Measurements from ENCODE around the gene CHP1. TPM values are rescaled to one million over a fixed set of nuclear protein-coding genes. Genes with fewer than 3 reads are reported as not detected.

The CHP1 gene
- total and polyA plus RNA-seq, 10 donors = 12.7 to 127 (median 56.5) TPM

DNA sequence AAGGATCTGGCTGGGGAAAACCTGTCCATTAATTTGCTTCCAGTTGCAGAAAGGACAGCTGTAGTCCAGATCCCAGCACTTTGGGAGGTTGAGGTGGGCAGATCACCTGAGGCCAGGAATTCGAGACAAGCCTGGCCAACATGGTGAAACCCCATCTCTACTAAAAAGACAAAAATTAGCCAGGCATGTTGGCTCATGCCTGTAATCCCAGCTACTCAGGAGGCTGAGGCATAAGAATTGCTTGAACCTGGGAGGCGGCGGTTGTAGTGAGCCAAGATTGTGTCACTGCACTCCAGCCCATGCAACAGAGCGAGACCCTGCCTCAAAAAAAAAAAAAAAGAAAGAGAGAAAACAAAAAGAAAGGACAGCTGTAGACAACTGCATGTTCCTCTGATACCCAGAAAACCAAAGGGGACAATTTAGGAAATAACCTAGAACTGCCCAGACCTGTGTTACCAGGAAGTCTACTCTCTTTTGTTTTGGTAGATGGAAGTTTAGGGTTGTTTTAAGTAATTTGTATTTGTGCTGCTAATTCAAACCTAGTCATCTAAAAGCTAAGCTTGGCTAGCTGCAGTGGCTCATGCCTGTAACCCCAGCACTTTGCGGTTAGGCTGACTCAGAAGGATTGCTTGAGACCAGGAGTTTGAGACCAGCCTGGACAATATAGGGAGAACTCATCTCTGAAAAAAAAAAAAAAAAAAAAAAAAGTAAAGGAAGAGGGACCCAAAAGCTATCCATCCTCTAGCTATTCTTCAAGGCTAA lies 23.2 kb upstream of the CHP1 start:
- Histone ChIP-seq H3K9me3 (no peaks in the 10 kb centered on the region), H3K27ac (no peak overlapping the region), H3K4me3 (no peak overlapping the region), H3K27me3 (replicated peaks in 1 of 7) (peaks cover 0 to 10% (median 0%) of the 10 kb centered on the region in 7 donors), H3K4me1 (no peaks in the 10 kb centered on the region), H3K36me3 (no peaks in the 10 kb centered on the region)
- no peak for DNase-seq
- TF ChIP-seq POLR2A (IDR thresholded peaks at IDR 0.05) = no peak
- intact Hi-C loops (cut with DNase I; ENCODE audit: low total_unique reads) = no loop called here
- WGBS, 5 donors = 83 to 96% (median 90%) methylated on average over 5 of the region's 5 CpGs

DNA sequence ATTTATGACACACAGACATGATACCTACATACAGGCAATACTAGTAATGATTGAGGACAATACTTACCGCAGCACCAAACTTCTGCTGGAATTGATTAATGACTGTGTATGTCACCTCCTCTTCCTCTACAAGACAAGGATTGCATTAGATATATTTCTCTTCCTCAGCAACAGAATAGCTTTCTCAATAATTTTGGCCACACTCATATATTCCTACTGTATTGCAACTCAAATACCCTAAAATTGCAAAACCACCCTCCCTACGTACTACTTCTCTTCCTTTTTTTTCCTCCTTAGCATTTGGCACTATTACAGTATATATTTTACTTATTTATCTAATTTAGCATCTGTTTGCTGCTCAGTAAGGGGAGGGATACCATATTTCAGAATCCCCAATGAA lies 15.4 kb upstream of the CHP1 start:
- H3K4me3 ChIP-seq = no peak overlapping the region
- peaks cover 0 to 22% (median 0%) of the 10 kb centered on the region in 7 donors for H3K27me3 ChIP-seq (replicated peaks in 1 of 7)
- DNase-seq = no peak
- 29 to 73% (median 57%) methylated on average over 2 of the region's 2 CpGs for WGBS, 5 donors
- H3K36me3 ChIP-seq = no peaks in the 10 kb centered on the region
- H3K4me1 ChIP-seq = peaks cover 0 to 5% (median 0%) of the 10 kb centered on the region in 6 donors
- no peaks in the 10 kb centered on the region for H3K9me3 ChIP-seq
- TF ChIP-seq POLR2AphosphoS5 (IDR thresholded peaks at IDR 0.05) (no peak), POLR2A (IDR thresholded peaks at IDR 0.05) (no peak)
- TF ChIP-seq, protein P1, sequence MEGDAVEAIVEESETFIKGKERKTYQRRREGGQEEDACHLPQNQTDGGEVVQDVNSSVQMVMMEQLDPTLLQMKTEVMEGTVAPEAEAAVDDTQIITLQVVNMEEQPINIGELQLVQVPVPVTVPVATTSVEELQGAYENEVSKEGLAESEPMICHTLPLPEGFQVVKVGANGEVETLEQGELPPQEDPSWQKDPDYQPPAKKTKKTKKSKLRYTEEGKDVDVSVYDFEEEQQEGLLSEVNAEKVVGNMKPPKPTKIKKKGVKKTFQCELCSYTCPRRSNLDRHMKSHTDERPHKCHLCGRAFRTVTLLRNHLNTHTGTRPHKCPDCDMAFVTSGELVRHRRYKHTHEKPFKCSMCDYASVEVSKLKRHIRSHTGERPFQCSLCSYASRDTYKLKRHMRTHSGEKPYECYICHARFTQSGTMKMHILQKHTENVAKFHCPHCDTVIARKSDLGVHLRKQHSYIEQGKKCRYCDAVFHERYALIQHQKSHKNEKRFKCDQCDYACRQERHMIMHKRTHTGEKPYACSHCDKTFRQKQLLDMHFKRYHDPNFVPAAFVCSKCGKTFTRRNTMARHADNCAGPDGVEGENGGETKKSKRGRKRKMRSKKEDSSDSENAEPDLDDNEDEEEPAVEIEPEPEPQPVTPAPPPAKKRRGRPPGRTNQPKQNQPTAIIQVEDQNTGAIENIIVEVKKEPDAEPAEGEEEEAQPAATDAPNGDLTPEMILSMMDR (IDR thresholded peaks at IDR 0.05 in 8 of 11, conservative IDR thresholded peaks at IDR 0.05 in 3 of 11) = no peak
- H3K27ac ChIP-seq = no peak overlapping the region
- intact Hi-C loops (cut with DNase I; ENCODE audit: low total_unique reads) = no loop called here

DNA sequence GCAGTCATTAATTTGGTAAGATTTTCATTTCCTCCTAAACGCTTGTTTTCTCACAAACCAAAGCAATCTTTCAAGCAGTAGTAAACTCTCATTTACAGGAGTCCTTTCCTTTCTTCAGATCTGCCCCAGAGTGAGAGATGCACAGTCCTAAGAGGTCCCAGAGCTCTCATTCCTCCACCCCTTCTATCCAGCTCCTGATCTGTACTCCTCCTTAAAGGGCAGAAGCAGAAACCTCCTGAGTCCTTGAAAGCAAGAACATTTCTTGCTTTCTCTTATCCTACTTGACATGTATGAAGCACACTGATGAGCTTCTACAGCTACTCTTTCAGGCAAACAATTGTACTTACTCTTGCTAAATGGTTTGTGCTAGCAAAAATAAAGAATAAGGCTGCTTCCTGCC lies 12.2 kb upstream of the CHP1 start:
- Histone ChIP-seq H3K4me1 (peaks cover 0 to 5% (median 0%) of the 10 kb centered on the region in 6 donors), H3K36me3 (no peaks in the 10 kb centered on the region), H3K4me3 (no peak overlapping the region), H3K27me3 (replicated peaks in 1 of 7) (peaks cover 0 to 21% (median 0%) of the 10 kb centered on the region in 7 donors), H3K27ac (no peak overlapping the region), H3K9me3 (no peaks in the 10 kb centered on the region)
- TF ChIP-seq POLR2A (IDR thresholded peaks at IDR 0.05) (no peak), POLR2AphosphoS5 (IDR thresholded peaks at IDR 0.05) (no peak)
- TF ChIP-seq, protein P1 (IDR thresholded peaks at IDR 0.05 in 8 of 11, conservative IDR thresholded peaks at IDR 0.05 in 3 of 11) = no peak
- intact Hi-C loops (cut with DNase I; ENCODE audit: low total_unique reads) = no loop called here
- DNase-seq = no peak
- 3 to 22% (median 17%) methylated on average over 1 of the region's 1 CpG for WGBS, 5 donors

DNA sequence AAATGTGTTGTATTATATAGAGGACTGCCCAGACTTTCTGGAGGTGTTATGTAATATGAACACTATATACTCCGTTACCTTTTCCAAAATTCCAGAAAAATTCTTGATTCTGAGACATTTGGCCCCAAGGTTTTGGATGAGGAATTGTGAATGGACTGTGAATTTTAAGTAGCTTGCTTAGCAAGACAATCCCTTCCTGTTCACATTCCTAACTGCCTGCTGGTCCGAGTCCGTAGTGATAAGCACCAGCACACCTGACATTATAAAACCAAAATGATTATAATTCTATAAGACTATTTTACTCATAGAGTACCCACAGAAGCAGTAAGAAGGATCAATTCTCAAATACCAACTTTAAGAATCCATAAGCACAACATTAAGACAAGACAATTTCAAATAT lies 11.7 kb upstream of the CHP1 start:
- whole genome bisulfite sequencing, 5 donors = 66 to 87% (median 73%) methylated on average over 3 of the region's 3 CpGs
- TF ChIP-seq POLR2AphosphoS5 (IDR thresholded peaks at IDR 0.05) (no peak), POLR2A (IDR thresholded peaks at IDR 0.05) (no peak)
- TF ChIP-seq, protein P1 (IDR thresholded peaks at IDR 0.05 in 8 of 11, conservative IDR thresholded peaks at IDR 0.05 in 3 of 11) = no peak
- no peaks in the 10 kb centered on the region for H3K36me3 ChIP-seq
- H3K9me3 ChIP-seq = no peaks in the 10 kb centered on the region
- H3K27me3 ChIP-seq (replicated peaks in 1 of 7) = peaks cover 0 to 16% (median 0%) of the 10 kb centered on the region in 7 donors
- H3K4me3 ChIP-seq = no peak overlapping the region
- peaks cover 0 to 5% (median 0%) of the 10 kb centered on the region in 6 donors for H3K4me1 ChIP-seq
- H3K27ac ChIP-seq = no peak overlapping the region
- no peak for DNase-seq
- intact Hi-C loops (cut with DNase I; ENCODE audit: low total_unique reads) = no loop called here
